Effector memory CD8-positive, alpha-beta T cell (primary cell): ENCODE results near the gene KCNMA1.

Experiments
- ATAC-seq: fragments of 150-1000 bp; cut with Tn5 transposase; replicated peaks from 2 replicates; pipeline ENCODE4 v1.10.0; 2021; ENCODE audit warnings: mild to moderate bottlenecking, moderate library complexity
- DNase-seq, 3 experiments: peaks; one replicate each; pipeline ENCODE4 v3.0.0; 2021
- H3K27ac Mint-ChIP-seq, 2 donors: one replicate each; pipeline ENCODE4 v1.8.0; 2022; ENCODE audit warnings: mild to moderate bottlenecking in 2 of 2, mixed read lengths in 2 of 2, moderate library complexity in 2 of 2
- H3K27me3 Mint-ChIP-seq, 2 donors: one replicate each; pipeline ENCODE4 v1.8.0; 2022; ENCODE audit warnings: mixed read lengths in 2 of 2
- H3K36me3 Mint-ChIP-seq: one replicate; pipeline ENCODE4 v1.8.0; 2022; ENCODE audit warnings: mild to moderate bottlenecking, moderate library complexity, mixed read lengths; ENCODE audit not compliant: insufficient read depth
- H3K4me1 Mint-ChIP-seq, 2 donors: one replicate each; pipeline ENCODE4 v1.8.0; 2022; ENCODE audit warnings: low read depth in 2 of 2, mixed read lengths in 2 of 2
- H3K4me3 Mint-ChIP-seq, 2 donors: one replicate each; pipeline ENCODE4 v1.8.0; 2022; ENCODE audit warnings: mild to moderate bottlenecking in 2 of 2, mixed read lengths in 2 of 2, moderate library complexity in 2 of 2
- H3K9me3 Mint-ChIP-seq, 2 donors: one replicate each; pipeline ENCODE4 v1.8.0; 2022; ENCODE audit warnings: mixed read lengths in 2 of 2

The KCNMA1 gene

DNA sequence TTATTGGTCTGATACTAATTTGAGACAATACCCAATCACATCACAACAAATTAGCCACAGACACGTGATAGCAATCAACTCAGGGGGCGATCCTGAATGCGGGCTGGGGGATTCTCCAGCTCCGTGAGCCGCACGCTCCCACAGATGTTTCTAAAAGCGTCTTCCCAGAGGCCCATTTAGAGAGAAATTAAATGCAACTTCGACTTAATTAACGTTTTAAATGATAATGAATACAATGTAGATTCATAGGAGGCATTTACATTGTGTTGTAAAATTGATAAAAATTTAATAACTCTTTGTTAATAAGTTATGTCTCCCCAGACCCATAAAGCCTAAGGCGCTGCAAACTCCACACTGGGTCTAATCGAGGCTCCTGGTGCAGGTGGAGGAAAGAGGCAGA, 642.6 kb downstream of the KCNMA1 start:
- no peak for ATAC-seq
- Mint-ChIP-seq H3K36me3 (peaks cover 3% of the 10 kb centered on the region), H3K27ac (no peak overlapping the region), H3K27me3 (peaks cover 0 to 31% of the 10 kb centered on the region in 2 donors), H3K4me1 (no peaks in the 10 kb centered on the region), H3K9me3 (no peaks in the 10 kb centered on the region), H3K4me3 (no peak overlapping the region)
- DNase-seq, result no peak

DNA sequence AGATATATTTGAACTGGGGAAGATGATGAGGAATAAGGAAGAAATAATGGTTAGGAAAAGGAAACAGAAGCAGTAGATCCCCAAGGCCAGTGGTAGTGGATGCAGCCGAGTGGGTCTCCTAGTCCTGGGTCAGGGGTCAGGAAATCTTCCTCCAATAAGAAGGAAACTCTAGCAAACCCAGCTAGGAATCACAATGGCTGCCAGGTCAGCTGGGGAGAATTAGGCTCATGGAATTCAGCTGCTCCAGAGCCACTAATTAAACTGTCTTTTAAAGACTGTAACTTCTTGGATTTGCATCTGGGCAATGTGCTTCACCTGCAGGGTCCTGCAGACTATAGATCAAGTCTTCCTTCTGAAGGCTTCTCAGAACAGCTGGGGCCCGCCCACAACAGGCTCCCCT, 644.4 kb downstream of the KCNMA1 start:
- no peak for DNase-seq
- Mint-ChIP-seq H3K4me1 (no peaks in the 10 kb centered on the region), H3K36me3 (peaks cover 3% of the 10 kb centered on the region), H3K27me3 (peaks cover 0 to 14% of the 10 kb centered on the region in 2 donors), H3K27ac (no peak overlapping the region), H3K9me3 (no peaks in the 10 kb centered on the region), H3K4me3 (no peak overlapping the region)
- no peak for ATAC-seq

DNA sequence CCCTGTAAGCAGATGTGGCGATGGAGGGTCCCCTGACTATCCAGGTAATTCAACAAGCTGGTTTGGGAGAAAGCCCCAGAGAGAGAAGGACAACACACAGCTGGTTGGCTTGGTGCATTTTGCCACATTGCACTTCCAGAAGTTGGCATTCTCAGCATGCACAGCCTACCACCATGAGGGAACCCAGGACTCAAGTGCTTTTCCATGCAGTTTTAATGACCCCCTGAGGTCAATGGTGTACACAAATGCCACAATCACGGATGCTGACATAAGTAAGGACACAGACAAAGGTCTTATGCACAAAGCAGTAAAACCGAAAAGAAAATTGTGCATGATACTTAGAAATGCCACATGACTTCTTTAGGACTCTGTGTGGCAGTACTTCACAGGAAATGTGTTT, 645.1 kb downstream of the KCNMA1 start:
- Mint-ChIP-seq H3K27me3 (peaks cover 0 to 15% of the 10 kb centered on the region in 2 donors), H3K4me3 (no peak overlapping the region), H3K4me1 (no peaks in the 10 kb centered on the region), H3K36me3 (peaks cover 3% of the 10 kb centered on the region), H3K27ac (no peak overlapping the region), H3K9me3 (no peaks in the 10 kb centered on the region)
- ATAC-seq (no peak), DNase-seq (no peak)

DNA sequence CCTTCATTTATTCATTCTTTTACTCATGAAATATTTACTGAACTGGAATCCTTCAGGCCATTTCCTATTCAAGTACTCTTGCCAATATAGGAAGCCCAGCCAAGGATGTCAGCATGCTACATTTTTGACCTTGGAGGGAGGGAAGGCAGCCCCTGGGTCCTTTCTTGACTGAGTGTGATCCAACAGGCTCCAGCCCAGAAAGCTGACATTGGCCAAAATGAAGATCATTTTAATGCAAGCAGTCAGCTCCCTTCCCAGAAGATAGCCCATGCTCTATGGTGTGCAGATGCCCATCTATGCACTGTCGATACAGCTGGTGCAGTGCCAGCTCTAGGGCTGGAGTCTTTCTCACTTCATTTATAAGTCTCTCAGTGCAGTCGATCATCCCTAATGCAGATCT, 646.0 kb downstream of the KCNMA1 start:
- Mint-ChIP-seq H3K27me3 (peaks cover 0 to 20% of the 10 kb centered on the region in 2 donors), H3K4me3 (no peak overlapping the region), H3K9me3 (no peaks in the 10 kb centered on the region), H3K36me3 (peaks cover 3% of the 10 kb centered on the region), H3K27ac (no peak overlapping the region), H3K4me1 (no peaks in the 10 kb centered on the region)
- ATAC-seq (no peak), DNase-seq (no peak)

DNA sequence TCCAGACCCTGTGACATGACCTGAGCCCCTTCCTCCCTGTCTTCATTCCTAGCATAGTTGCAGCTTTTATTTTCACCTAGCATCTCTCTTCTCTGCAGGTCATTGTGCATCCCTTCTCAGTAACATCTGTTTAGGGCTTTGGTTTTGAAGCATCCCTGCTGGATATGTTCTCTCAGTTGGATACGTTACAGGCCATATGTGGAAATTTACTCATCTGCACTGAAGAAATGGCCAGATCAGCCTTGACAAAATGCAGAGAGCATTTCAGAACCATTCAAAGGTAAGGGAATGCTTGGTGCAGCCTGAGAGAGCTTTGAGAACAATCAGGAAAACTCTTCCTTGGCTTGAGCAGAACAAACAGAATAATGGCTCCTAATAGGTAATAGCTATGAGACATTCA, 647.0 kb downstream of the KCNMA1 start:
- Mint-ChIP-seq H3K27me3 (peaks cover 0 to 20% of the 10 kb centered on the region in 2 donors), H3K36me3 (peaks cover 3% of the 10 kb centered on the region), H3K4me3 (no peak overlapping the region), H3K4me1 (no peaks in the 10 kb centered on the region), H3K27ac (no peak overlapping the region), H3K9me3 (no peaks in the 10 kb centered on the region)
- no peak for ATAC-seq
- DNase-seq, result no peak

DNA sequence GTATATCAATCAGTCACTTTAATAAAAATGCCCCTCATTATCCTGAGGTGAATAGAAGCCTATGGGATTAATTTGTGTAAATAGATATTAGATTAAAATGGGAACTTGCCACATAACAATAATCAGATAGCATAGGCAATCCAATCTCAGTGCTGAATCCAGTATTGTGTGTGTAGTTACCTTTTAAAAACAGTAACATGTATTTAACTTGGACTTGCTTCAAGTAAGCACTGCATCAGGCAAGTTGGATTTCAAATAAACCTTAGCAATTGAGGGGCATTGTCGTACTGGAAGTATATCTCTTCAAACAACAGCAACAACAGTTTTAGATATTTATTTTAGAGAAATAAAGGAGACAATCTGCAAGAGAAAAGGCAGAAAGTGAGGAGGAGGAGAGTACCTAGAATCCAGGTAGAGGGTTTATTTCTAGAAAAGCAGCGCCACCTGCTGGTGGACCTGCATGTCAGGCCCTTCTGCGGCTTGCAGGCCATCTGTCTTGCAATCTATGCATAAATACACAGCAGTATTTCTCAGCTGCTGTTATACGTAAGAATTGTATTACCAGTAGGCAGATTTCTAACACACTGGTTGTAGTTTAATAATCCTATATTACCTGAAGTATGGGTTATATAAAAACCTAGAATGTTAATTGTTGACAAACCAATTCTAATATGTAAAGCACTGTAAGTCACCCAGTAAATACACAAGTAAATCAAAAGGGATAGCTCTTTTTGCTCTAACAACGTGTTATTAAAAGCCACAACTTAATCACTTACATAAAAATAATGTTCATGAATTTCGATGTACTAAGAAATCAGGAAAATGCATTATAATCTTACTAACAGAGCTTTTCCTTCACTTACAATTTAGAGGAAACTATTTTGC, 652.8 kb downstream of the KCNMA1 start:
- Mint-ChIP-seq H3K4me3 (no peak overlapping the region), H3K36me3 (no peaks in the 10 kb centered on the region), H3K27ac (no peak overlapping the region), H3K27me3 (peaks cover 6% of the 10 kb centered on the region in 2 donors), H3K4me1 (no peaks in the 10 kb centered on the region), H3K9me3 (no peaks in the 10 kb centered on the region)
- peak; percentile 21 to 40 (median 34) for DNase-seq
- peak; percentile 29 for ATAC-seq

DNA sequence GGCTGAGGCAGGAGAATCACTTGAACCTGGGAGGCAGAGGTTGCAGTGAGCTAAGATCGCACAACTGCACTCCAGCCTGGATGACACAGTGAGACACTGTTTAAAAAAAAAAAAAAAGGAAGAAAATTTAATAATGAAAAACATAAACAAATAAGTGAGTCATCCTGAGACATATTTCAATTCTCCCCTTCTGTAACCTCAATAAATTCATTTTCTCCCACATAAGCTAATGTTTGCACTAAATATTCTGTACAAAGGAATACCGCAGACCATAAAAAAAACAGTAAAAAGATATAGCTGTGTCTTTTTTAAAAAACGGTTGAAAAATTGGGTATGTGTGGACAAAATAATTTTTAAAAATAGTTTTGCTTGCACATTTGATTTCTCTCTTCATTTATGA, 654.0 kb downstream of the KCNMA1 start:
- Mint-ChIP-seq H3K36me3 (no peaks in the 10 kb centered on the region), H3K27ac (no peak overlapping the region), H3K4me3 (no peak overlapping the region), H3K4me1 (no peaks in the 10 kb centered on the region), H3K27me3 (peaks cover 6% of the 10 kb centered on the region in 2 donors), H3K9me3 (no peaks in the 10 kb centered on the region)
- ATAC-seq (no peak), DNase-seq (no peak)

DNA sequence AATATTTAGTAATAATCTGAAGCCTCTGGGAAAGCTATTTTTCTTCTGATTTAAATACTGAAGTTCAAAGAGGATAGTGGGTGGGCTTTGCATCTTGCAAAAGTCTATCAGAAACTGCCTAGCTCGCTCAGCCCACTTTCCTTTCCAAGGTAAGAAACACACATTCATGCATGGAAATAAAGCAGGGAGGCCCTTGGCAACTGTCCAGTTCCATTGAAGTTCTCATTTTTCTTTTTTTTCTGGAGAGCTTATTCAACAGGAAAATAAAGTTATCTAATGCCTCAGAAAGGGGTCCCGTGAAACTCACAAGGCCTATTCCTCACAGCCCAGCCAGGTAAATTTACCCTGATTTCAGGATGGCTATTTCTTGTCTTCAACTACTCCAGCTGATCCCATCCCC, 654.9 kb downstream of the KCNMA1 start:
- no peaks in the 10 kb centered on the region for H3K36me3 Mint-ChIP-seq
- H3K4me1 Mint-ChIP-seq, result no peaks in the 10 kb centered on the region
- no peak overlapping the region for H3K4me3 Mint-ChIP-seq
- H3K27ac Mint-ChIP-seq, result no peak overlapping the region
- DNase-seq (no peak), ATAC-seq (no peak)
- no peaks in the 10 kb centered on the region for H3K9me3 Mint-ChIP-seq
- peaks cover 6 to 13% of the 10 kb centered on the region in 2 donors for H3K27me3 Mint-ChIP-seq

DNA sequence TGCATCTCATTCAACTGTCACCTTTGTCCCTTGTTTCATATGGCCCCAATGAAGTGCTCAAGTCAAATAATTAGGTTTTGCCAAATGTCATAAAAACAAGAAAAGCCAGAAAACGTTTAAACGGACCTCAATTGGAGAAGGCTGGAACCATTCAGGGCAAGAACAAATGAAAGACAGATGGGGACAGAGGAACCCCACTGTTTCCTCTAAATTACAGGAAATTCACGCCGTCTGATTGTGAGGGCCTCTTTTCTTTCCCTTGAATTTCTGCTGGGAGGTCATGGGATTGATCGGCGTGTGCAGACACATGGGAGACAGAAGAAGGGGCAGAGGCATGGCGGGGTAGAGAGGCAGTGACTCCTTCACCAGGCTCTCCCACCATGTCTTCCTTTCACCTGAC, 656.4 kb downstream of the KCNMA1 start:
- no peaks in the 10 kb centered on the region for H3K9me3 Mint-ChIP-seq
- peaks cover 6 to 10% of the 10 kb centered on the region in 2 donors for H3K27me3 Mint-ChIP-seq
- no peaks in the 10 kb centered on the region for H3K36me3 Mint-ChIP-seq
- no peaks in the 10 kb centered on the region for H3K4me1 Mint-ChIP-seq
- DNase-seq (no peak), ATAC-seq (no peak)
- no peak overlapping the region for H3K4me3 Mint-ChIP-seq
- H3K27ac Mint-ChIP-seq, result no peak overlapping the region

DNA sequence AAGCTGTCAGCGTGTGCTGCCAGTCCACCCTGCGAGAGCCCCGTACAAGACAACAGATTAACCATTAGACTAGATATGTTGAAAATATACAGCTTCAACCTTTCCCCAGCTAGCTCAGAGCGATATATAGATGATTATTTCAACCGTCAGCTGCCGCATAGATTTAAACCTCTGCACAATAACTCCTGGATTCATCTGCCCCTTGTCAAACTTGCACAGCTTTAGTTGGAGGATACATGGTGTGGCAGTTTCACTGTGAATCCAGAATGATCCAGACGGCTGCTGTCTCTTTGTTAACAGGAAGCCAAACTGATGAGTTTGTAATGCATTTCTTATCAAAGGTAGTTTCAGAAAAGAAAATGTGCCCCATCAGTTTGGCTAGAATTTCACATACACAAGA, 659.7 kb downstream of the KCNMA1 start:
- H3K9me3 Mint-ChIP-seq, result no peaks in the 10 kb centered on the region

DNA sequence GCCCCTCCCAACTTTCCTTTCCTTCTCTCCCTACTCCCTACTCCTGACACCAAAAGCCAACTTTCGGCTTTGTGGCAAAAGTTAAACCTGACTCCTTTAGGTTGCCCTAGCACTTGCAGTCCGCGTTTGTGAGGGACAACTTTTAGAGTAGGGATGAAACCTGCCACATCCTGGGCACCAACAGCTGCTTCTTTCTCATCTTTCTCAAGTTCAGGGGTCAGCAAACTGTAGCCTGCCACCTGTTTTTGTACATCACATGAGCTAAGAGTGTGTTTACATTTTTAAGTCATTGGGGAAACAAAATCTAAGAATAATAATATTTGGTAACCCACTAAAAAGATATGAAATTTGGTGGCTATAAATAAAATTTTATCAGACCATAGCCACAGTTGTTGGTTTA, 660.6 kb downstream of the KCNMA1 start:
- Mint-ChIP-seq H3K27me3 (peaks cover under 1 to 10% of the 10 kb centered on the region in 2 donors), H3K4me1 (no peaks in the 10 kb centered on the region), H3K4me3 (no peak overlapping the region), H3K36me3 (no peaks in the 10 kb centered on the region), H3K27ac (no peak overlapping the region), H3K9me3 (no peaks in the 10 kb centered on the region)
- no peak for ATAC-seq
- DNase-seq, result no peak

More for the DNA sequence above, 659.7 kb downstream of the KCNMA1 start:
- no peak for ATAC-seq
- no peaks in the 10 kb centered on the region for H3K36me3 Mint-ChIP-seq
- peaks cover 6 to 10% of the 10 kb centered on the region in 2 donors for H3K27me3 Mint-ChIP-seq
- no peak overlapping the region for H3K4me3 Mint-ChIP-seq
- H3K4me1 Mint-ChIP-seq, result no peaks in the 10 kb centered on the region
- no peak for DNase-seq
- H3K27ac Mint-ChIP-seq, result no peak overlapping the region

DNA sequence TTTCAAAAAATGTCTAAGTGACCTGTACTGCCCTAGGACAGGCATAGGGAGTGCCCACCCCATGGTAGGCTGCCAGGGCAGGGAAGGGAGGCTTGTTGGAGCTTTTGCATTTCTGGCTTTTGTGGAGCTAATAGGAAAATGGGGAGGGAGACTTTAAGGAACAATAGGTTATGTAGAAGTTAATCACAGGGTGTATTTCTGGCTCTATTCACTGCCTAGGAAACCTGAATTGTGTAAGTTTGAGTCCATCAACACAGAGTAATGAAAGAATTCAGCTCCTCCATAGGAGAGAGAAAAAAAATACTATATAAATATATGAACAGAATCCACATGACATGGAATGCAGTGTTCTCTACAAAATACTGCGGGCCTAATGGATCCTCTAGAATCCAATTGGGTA, 661.5 kb downstream of the KCNMA1 start:
- H3K4me1 Mint-ChIP-seq, result peaks cover 0 to 3% of the 10 kb centered on the region in 2 donors
- peaks cover 0 to 10% of the 10 kb centered on the region in 2 donors for H3K27me3 Mint-ChIP-seq

DNA sequence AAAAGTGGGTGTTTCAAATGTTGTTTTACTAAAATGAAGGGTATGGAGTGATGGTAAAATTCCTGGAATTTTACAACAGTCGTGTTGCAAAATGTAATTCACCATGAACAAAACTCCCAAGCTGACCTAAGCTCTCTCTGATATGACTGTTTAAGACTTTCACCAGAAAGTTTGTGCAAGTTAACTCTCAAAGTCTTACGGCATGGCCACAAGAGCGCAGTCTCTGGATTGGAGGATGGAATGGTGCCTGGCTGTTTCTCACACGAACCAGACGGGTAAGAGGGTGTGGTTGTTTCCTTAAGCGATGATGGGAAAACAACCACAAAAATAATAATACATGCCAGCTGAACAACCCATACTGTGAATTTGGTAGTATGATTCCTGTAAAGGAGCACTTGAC, 662.5 kb downstream of the KCNMA1 start:
- peaks cover 0 to 3% of the 10 kb centered on the region in 2 donors for H3K4me1 Mint-ChIP-seq
- H3K36me3 Mint-ChIP-seq, result no peaks in the 10 kb centered on the region
- H3K27ac Mint-ChIP-seq, result no peak overlapping the region
- DNase-seq (no peak), ATAC-seq (no peak)
- peaks cover 0 to 10% of the 10 kb centered on the region in 2 donors for H3K27me3 Mint-ChIP-seq
- H3K9me3 Mint-ChIP-seq, result no peaks in the 10 kb centered on the region
- H3K4me3 Mint-ChIP-seq, result no peak overlapping the region

More for the DNA sequence above, 661.5 kb downstream of the KCNMA1 start:
- Mint-ChIP-seq H3K36me3 (no peaks in the 10 kb centered on the region), H3K9me3 (no peaks in the 10 kb centered on the region), H3K27ac (no peak overlapping the region), H3K4me3 (no peak overlapping the region)
- no peak for DNase-seq
- ATAC-seq, result no peak

DNA sequence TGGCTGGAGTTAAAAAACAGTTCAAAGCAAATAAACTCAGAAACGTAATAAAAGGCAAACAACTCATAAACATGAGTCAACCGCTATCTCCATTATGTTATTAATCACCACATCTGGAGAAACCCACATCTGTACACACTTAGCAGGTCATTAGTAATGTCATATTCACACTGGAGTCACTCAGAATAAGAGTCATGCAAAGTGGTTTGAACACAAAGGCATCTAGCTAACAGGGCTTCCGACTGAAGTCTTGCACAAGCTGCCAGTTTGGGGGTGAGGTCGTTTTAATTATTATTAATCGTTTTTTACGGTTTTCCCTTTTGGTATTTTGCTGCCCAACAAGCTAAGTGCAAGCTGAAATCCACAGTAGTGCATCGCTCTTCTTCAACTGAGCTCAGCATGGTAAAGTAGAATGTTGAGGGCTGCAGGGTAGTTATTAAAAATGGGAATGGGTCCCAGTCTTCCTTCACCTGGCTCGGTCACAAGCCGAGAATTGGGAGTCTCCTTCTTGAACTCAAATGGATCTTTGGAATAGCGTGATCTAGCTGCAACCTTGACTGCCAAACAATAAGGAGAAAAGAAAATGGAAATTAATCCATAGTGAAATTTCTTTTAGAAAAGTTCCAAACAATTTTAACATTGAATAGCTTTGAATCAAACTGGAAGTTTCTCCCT, 663.5 kb downstream of the KCNMA1 start:
- DNase-seq (no peak), ATAC-seq (no peak)
- Mint-ChIP-seq H3K36me3 (no peaks in the 10 kb centered on the region), H3K4me3 (no peak overlapping the region), H3K27ac (no peak overlapping the region), H3K27me3 (peaks cover 0 to 10% of the 10 kb centered on the region in 2 donors), H3K4me1 (peaks cover 0 to 3% of the 10 kb centered on the region in 2 donors), H3K9me3 (peaks cover 0 to under 1% of the 10 kb centered on the region in 2 donors)
